HG02870 (cell line): ENCODE data around the gene MRGPRD.
"Not testable (repeated sequence)": the region's sequence is repeated elsewhere in the genome, so short reads cannot be mapped to it uniquely, and the experiment has no call there.

Experiments used
- ATAC-seq: cut with Tn5 transposase; IDR thresholded peaks from one replicate; pipeline ENCODE4 v1.9.1; 2021; ENCODE audit warnings: mild to moderate bottlenecking, moderate library complexity; ENCODE audit not compliant: unreplicated experiment

Gene MRGPRD

DNA sequence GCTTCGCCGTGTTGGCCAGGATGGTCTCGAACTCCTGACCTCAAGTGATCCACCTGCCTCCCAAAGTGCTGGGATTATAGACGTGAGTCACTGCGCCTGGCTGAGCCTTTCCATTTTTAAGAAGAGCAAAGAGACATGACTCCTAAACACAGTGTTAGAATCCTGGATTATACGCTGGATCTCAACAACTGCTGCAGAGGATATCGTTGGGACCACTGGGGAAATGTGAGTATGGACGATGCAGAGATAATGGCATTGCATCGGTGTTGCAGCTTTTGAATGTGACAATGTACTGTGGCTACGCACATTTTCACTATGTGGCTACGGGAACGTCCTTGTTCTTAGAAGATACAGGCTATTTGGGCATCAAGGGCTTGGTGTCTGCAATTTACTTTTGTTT lies 26.0 kb upstream of the MRGPRD start:
- no peak for ATAC-seq

DNA sequence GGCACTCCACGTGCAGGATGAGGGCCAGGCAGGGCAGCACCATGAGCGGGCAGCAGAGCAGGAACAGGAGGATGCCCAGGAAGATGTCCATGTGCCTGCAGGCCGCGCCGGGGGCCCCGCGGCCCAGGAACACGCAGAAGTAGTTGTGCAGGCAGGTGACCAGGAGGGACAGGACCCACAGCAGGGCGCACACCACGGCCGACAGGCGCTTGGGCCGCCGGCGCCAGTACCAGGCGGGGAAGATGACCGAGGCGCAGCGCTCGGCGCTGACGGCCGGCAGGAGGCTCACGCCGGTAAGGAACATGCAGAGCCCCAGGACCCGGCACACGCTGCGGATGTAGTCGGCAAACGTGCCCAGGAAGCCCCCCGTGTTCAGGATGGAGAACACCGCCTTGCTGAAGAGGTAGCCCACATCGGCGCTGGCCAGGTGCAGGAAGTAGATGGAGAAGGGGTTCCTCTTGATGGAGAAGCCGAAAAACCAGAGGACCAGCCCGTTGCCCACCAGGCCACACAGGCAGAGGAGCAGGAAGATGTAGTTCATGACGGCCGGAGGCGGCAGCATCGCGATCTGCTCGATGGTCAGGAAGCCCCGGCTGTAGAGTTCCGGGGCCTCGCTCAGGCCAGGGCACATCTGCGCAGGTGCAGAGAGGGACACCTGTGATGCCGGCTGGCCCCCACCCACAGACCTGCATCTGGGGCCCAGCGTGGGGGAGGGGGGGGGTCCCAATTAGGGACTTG lies 25.0 kb upstream of the MRGPRD start:
- ATAC-seq = no peak

DNA sequence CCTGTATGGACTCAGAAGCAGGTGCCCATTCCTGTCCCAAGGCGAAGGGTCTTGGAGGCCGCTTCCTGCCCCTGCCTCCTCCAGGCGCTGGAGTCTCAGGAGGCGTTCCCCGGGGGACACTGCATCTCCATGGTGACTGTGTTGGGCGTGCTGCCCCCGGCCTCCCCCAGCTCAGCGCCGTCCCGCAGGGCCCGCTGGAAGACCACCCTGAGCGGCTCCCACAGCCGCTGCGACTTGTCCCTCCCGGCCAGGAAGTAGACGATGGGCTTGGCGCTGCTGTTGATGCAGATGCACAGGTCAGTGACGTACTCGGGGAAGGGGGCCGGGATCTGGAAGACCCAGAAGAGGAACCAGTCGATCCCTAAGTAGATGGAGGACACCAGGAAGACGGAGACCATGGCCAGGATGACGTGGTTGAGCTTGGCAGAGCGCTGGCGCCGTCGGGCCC lies 24.4 kb upstream of the MRGPRD start:
- ATAC-seq = no peak

DNA sequence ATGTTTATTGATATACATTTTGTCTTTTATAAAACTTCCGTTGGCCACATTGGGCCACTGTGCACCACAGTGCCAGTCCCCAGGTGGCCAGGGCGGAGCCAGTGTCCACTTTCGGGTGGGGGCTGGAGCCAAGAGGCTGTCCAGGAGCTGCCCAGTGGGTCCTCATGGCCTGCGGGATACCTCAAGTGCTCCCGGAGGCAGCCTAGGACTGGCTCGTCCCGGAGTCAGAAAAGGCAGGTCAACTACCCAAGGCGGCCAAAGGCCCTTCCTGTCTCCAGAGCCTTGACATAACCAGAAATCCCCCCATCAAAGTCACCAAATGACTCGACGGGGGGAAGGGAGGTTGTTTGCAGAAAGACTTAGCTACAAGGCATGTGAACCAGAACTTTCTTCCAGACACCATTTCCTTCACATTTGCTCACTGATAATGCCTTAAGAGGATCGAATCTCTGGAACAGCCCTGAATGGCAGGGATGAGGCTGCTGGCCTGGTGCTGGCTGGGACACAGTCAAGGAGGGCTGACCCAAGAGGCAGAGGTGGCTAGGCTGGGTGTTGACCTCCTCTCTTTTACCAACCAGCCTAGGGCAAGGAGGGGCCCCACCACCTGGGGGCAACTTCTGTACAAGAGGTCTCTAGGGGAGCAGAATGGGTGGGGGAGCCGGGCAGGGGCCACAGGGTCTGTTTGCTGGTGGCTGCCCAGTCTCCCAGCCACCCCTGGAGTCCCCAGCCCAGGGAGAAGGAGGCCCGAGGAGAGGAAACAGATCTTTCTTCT lies 23.8 kb upstream of the MRGPRD start:
- ATAC-seq = no peak

DNA sequence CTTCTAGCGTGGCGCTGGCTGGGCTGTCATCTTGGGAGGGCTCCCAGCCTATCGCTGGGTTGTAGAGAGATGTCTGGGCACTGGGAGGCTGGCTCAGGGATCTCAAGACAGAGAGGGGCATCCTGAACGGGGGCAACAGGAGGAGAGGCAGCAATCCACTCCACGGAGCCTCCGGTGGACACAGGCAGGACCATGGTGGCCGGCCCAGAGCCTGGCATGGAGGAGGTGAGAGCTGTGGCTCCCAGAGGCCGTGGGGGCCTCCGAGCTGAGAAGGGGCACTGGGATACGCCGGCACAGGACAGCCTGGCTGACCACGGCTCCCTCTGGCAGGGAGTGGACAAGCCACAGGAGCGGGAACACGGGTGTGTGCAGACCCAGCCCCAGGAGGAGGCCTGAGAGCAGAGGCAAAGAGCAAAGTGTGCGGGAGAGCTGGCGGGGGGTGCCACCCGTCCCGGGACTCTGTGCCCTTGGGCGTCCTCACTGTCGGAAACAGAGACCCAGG lies 23.1 kb upstream of the MRGPRD start:
- ATAC-seq = no peak

- ATAC-seq = no peak
Observed at GRCh38 chr11:69003301-69003865, 22.6 kb upstream of the MRGPRD start.

DNA sequence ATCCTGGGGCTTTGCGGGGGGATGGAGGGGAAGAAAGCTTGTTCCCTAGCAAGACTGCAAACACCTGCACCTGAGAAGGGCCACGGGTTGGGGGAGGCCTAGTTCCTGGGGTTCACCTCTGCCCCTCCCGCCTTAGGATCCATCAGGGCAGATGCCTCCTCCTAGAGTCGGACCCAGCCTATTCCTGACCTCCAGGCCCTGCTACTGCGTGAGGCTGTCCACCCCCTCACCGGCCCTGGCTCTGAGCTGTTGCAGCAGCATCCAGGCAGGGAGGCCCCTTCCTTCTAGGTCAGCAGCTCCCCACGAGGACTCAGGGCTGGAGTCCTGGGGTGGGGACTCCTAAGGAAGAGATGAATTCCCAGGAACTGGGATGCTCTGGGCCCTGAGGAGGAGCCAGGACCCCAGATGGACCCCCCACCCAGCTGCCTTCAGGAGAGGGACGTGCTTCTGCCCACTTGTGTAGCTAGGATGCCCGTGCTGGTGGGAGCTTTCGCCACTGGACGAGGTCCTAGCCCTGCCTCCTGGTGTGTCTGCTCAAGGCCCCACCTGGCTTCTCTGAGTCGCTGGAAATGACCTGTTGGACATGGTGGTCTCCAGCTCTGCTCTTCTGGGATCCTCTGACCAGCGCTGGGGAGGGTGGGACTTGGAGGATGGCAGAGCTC lies 21.9 kb upstream of the MRGPRD start:
- no peak for ATAC-seq

DNA sequence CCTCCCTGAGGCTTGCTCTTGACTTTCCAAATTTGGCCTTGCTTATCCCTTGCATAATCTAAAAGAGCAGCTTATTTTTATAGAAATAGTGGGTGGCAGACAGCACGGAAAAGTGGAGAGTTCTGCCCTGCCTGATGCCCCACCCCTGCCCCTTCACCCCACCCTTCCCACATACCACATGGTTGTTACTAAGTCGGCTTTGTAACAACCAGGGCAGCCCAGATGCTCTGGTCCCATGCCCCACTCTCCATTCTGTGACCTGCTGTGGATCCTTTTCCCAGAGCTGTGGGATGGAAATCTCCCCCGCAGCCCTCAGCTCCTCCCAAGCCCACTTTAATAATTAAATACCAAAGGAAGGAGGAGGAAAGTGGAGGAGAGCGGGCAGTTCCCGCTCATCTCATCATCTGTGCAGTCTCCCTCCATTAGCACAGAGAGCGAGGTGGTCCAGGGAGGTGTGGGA lies 21.4 kb upstream of the MRGPRD start:
- ATAC-seq = no peak

DNA sequence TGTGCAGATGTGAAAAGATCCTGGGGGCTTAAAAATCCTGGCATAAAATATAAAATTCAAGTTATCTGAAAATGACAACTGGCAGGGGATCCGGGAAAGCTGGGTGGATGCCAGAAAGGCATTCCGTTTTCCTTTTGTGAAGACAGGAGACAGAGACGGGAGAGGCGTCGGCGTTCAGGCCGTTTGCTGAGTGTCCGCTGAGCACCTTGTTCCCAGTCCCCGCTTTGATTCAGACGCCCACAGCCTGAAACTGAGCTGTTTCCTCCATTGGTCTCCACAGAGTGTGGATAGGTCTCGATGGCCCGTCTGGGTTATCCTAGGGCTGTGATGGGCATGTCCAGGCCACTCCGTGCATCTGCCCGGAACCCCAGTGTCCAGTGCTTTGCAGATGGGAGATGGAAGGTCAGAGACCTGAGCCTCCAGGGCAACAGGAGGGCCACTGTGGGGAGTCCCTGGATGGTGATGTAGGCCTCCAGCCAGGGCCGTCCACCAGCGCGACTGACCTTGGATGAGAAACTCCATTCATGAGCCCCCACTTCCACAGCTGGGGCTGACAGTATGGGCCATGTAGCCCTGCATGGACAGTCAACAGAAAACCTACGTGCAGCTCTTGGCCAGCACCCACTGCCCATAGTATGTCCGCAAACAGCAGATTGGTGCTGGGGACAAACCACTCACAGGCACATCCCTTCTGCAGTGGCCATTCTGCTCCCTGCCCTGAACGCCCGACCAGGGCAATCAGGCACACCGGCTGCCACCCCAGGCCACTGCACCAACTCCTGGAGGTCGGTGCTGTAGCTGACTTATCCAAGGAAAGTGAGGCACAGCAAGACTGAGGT lies 20.7 kb upstream of the MRGPRD start:
- ATAC-seq = no peak

DNA sequence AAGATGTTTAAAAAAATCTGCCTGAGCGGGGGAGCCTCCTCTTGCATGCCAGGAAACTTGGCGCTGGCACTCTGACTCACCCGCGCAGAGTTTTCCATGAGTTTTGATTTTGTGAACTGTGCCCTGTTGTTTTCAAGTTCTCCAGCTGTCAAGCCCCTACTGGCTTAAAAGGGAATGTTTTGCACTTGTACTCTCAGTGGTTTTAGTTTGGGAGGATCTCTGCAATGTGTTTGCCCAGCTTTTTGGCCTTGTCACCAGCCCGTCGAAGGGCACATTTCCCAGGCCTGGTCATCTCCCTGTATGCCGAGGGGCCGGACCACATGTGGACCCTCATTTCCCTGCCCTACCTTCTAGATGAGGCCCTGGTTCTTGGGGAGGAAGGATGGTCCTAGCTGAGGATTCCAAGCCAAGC lies 20.1 kb upstream of the MRGPRD start:
- ATAC-seq = no peak

DNA sequence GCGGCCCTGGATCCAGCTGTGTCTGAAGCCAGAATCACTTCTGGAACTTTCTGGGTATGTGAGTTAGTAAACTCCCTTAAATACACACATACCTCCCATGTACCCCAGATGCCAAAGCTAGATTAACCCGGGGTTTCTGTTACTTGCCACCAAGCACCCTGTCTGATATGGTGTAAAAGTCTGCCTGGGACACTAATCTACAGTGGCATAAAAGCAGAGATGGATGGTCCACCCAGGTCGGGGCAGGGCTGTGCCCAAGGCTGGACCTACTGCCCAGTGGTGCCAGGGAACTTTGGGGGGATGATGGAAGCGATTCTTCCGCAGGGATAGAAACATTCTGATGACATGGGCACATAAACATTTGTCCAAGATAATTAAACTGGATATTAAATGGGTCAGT lies 19.6 kb upstream of the MRGPRD start:
- ATAC-seq = no peak

DNA sequence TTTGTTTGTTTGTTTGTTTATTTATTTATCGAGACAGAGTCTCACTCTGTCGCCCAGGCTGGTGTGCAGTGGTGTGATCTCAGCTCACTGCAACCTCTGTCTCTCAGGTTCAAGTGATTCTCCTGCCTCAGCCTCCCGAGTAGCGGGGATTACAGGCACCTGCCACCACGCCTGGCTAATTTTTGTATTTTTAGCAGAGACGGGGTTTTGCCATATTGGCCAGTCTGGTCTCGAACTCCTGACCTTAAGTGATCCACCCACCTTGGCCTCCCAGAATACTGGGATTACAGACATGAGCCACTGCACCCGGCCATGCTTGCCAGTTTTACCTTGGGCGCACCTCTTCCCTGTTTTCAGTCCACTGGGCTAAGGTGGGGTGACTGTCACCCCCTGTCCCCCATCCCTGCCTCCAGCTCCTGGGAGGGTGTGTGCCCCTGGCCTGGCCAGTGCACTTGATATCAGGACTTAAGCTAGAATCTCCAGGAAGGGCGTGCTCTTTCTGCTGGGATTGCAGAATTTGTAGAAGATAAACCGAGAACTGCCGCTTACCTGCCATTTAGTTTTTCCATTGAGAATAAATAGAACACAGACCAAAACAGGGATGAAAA lies 19.1 kb upstream of the MRGPRD start:
- ATAC-seq = not testable (repeated sequence)

- no peak for ATAC-seq
Observed at GRCh38 chr11:68999093-68999747, 18.4 kb upstream of the MRGPRD start.

DNA sequence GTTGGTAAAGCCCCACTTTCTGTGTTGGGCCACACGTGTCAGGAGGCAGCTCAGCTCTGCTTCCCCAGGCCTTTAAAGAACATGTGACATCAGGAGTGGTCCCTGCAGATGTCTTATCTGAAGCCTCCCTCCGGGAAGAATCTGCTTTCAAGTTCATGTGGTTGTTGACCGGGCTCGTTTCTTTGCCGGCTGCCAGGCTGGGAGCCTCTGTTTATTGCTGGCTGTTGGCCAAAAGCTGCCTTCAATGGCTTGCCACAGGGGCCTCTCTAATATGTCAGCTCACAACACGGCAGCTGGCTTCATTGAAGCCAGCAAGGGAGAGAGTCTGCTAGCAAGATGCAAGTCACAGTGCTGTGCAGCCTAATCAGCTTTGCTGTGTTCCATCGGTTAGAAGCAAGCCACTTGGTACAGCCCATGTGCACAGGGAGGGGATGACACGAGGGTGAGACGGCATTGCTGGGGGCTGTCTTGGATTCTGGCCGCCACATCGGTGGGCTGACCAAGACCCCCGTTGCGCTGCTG lies 17.7 kb upstream of the MRGPRD start:
- ATAC-seq = no peak

DNA sequence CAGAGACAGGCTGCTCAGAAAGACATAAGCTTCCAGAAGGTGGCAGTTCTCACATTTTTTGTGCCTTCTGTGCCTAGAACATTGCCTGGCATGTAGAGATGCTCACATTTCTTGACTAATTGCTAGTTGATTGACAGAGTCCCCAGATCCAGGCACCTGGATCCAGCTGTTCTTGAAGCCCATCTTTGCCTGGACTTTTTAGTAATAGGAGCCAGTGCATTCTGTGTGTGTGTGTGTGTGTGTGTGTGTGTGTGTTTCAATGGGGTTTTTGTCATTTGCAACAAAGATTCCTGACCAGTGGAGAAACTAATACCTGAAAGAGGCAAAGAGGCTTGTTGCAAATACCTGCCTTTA lies 17.2 kb upstream of the MRGPRD start:
- ATAC-seq = no peak

DNA sequence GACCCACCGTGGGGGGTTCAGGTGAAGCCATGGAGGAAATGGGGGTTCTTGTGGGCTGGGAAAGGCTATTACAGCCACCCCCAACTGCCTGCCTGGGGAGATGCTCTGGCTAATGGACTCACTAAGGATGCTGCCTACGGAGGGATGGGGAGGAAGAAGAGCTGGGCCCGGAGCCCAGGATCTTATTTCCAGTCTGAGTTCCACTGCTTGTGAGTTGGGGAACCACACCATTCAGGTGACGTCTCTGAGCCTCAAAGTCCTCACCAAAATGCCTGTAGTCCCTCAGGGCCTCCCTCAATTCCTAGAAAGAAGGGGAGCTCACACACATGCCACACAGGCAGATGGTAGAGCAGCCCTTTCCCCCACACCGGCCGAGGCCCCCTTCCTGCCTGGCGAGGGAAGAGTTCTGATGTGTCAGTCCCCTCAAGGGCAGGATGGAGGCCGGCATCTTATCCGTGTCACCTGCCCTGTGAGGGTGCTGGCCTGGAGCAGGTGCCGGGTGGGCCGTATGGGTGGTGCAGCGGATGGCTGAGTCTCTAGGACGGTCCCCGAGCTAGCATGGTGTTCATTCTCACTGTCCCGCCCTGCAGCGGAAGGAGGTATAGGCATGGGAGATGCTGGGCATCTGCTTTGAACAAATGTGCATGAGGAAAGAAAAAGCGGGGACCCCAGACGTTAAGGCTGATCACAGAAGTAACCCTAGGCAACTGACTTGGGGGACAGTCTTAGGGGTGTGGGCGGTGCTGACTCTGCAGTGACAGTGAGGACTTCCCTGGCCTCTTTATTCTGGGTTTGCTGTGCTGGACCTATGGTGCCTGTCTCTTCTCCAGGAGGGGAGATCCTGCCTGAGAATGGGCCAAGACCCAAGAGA lies 16.6 kb upstream of the MRGPRD start:
- ATAC-seq = no peak

DNA sequence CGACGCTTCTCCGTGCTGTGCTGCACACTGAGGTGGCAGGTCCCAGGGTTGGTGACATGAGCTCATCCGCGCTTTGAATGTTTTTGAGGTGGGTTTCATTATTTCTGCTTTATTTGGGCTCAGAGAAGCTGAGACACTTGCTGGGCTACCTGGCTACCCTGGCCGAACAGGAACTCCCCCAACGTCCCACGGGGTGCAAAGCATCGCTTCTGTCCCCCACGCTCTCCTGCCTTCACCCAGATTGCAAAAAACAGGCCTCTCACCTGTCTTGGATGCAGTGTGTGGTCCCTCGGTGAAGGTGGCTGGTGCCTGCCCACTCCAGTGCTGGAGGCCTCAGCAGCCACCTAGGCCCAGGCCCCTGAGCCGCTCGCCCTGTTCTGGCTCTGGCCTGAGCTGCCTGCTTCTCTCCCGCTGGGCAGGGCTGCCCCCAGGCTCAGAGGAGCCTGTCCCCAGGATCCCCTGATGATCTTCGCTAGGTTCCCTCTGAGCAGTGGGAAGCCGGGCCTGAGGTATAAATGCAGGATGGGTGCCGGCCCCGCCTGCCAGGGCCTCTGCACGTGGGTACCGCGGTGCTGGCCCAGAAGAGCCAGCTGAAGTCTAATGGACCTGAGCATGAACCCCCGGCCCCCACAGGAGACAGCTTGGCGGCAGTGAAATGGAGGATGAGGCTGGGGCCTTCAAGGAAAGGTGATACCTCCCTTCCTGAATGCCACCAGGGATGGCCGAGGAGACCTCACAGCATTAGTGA lies 15.8 kb upstream of the MRGPRD start:
- ATAC-seq = no peak

DNA sequence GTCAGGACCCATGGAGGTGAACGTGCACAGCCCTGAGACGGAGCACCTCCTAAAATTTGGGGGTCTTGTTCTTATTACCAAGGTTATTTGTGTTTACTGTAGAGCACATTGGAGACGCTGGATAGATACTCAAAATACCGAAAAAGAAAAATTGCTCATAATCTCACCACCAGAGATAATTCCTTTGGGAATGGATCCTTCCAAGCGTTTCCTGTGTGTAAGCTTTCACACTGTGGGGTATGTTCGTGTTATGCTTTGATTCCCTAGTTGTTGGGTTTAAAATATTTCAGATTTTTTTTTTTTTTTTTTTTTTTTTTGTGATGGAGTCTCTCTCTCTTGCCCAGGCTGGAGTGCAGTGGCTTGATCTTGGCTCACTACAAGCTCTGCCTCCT lies 14.1 kb upstream of the MRGPRD start:
- no peak for ATAC-seq
